ENCODE measurements around the gene KIAA0753.
"Not testable (repeated sequence)": the region's sequence is repeated elsewhere in the genome, so short reads cannot be mapped to it uniquely, and the experiment has no call there.

The KIAA0753 gene

DNA sequence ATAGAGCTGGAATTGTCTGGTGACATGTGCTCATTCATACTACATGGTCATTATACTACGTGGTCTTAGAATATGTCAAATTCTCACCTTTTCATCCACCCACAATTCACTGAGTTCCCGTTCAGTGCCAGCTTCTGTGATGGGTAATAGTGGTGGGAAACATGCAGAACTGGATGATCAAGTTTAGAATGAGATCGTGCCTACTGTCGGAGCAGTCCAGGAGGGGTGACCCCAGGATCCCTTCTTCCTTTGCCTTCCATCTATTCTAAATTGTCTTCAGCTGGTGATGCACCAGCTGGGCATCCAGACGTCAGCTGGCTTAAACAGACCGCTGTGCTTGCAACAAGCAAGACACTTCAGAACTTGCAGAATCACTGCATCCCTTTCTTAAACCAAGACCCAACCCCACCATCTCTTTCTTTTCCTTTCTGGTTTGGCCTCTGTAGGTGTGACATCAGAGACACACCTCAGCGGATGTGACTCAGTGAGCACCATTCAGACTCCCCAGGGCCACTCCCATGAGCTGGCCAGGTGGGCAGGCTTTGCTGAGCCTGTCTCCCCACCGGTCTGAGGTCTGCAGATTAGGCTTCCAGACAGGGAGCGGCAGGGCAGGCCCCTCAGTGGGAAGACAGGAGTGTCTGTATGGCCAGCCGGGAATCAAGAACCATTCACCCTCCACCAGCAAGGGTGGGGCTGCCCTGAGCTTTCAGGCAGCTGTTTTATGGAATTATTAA is 29.1 kb upstream of the KIAA0753 start:
- DNase-seq (ENCODE audit: insufficient read length, low spot score) (no peak), FAIRE-seq (no peak)
- TF ChIP-seq PAX5 (IDR thresholded peaks at IDR 0.05; ENCODE audit: insufficient read depth, low read length, severe bottlenecking) (no peak), SPI1 (IDR thresholded peaks at IDR 0.05; ENCODE audit: low read depth, low read length) (no peak), TAF1 (IDR thresholded peaks at IDR 0.05; ENCODE audit: low read depth, low read length) (no peak), POLR2AphosphoS5 (IDR thresholded peaks at IDR 0.05; ENCODE audit: low read depth, low read length) (no peak), POU2F2 (IDR thresholded peaks at IDR 0.05; ENCODE audit: low read depth, low read length) (no peak), POLR2A (IDR thresholded peaks at IDR 0.05; ENCODE audit: low read depth, low read length) (no peak)

DNA sequence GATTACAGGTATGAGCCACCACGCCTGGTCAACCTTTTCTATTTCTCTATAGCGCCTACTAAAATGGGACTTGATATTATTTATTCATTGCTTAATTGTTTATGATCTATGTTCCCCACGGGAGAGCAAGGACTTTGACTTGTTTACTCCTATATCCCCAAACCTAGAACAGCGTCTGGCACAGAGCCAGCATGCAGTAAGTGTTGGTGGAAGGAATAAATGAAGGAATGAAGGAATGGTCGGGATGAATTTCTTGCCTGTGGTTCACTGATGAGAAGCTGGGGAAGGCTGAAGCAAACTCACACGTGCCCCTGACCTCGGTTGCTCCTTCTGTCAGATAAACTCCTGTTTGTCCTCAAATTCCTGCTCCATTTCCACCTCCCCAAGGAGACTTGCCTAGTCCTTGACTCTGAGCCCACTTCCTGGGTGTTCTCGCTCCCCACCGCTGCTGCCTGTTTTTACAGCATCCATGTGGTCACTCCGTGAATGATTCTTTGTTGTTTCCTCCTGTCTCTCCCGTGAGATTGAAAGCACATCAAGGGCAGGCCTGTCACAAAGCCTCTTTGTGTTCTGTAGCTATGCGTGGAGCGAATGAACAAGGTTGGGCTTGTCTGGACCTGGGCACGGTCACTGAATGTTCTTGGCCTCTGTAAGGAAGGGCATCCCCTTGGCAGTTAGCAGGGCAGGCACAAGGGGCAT is 28.4 kb upstream of the KIAA0753 start:
- TF ChIP-seq SPI1 (IDR thresholded peaks at IDR 0.05; ENCODE audit: low read depth, low read length), result no peak
- TF ChIP-seq POLR2A (IDR thresholded peaks at IDR 0.05; ENCODE audit: low read depth, low read length), result no peak
- TF ChIP-seq TAF1 (IDR thresholded peaks at IDR 0.05; ENCODE audit: low read depth, low read length), result no peak
- no peak for TF ChIP-seq POU2F2 (IDR thresholded peaks at IDR 0.05; ENCODE audit: low read depth, low read length)
- no peak for TF ChIP-seq POLR2AphosphoS5 (IDR thresholded peaks at IDR 0.05; ENCODE audit: low read depth, low read length)
- TF ChIP-seq PAX5 (IDR thresholded peaks at IDR 0.05; ENCODE audit: insufficient read depth, low read length, severe bottlenecking), result no peak
- FAIRE-seq (no peak), DNase-seq (ENCODE audit: insufficient read length, low spot score) (no peak)

DNA sequence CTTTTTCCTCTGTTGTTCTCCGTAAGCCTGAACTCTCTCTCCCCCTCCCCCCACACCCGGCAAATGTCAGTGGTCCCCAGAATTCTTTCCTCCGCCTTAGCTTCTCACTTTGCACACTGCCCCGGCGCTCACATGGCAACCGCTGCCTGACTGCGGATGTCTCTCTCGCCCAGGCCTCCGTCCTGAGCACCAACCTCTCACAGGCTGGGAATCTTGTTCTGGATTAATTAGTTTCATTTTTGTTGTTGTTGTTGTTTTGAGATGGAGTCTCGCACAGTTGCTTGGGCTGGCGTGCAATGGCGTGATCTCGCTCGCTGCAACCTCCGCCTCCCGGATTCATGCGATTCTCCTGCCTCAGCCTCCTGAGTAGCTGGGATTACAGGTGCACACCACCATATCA is 27.7 kb upstream of the KIAA0753 start:
- no peak for DNase-seq (ENCODE audit: insufficient read length, low spot score)
- FAIRE-seq, result no peak
- TF ChIP-seq POLR2AphosphoS5 (IDR thresholded peaks at IDR 0.05; ENCODE audit: low read depth, low read length) (no peak), POLR2A (IDR thresholded peaks at IDR 0.05; ENCODE audit: low read depth, low read length) (no peak), POU2F2 (IDR thresholded peaks at IDR 0.05; ENCODE audit: low read depth, low read length) (no peak), PAX5 (IDR thresholded peaks at IDR 0.05; ENCODE audit: insufficient read depth, low read length, severe bottlenecking) (no peak), TAF1 (IDR thresholded peaks at IDR 0.05; ENCODE audit: low read depth, low read length) (no peak), SPI1 (IDR thresholded peaks at IDR 0.05; ENCODE audit: low read depth, low read length) (no peak)

DNA sequence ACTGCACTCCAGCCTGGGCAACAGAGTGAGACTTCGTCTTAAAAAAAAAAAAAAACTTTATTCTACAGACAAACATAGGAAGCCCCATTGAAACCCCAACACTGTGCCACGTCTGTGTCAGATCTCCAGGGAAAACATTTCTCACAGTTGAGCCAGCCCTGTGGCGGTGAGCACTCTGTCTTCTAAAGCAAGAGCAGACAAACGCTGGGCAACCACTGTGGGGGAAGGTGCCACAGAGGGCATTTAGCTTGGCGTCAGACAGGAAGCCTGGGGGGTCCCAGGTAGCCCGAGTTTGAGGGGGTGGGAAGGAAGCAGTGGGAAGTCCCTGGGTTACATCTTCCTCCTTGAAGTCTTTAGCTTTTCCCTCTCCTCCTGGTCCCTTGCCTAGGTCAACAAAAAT is 27.0 kb upstream of the KIAA0753 start:
- TF ChIP-seq POLR2A (IDR thresholded peaks at IDR 0.05; ENCODE audit: low read depth, low read length) (no peak), POU2F2 (IDR thresholded peaks at IDR 0.05; ENCODE audit: low read depth, low read length) (no peak), POLR2AphosphoS5 (IDR thresholded peaks at IDR 0.05; ENCODE audit: low read depth, low read length) (no peak), TAF1 (IDR thresholded peaks at IDR 0.05; ENCODE audit: low read depth, low read length) (no peak), PAX5 (IDR thresholded peaks at IDR 0.05; ENCODE audit: insufficient read depth, low read length, severe bottlenecking) (no peak), SPI1 (IDR thresholded peaks at IDR 0.05; ENCODE audit: low read depth, low read length) (no peak)
- FAIRE-seq, result no peak
- DNase-seq (ENCODE audit: insufficient read length, low spot score), result no peak

DNA sequence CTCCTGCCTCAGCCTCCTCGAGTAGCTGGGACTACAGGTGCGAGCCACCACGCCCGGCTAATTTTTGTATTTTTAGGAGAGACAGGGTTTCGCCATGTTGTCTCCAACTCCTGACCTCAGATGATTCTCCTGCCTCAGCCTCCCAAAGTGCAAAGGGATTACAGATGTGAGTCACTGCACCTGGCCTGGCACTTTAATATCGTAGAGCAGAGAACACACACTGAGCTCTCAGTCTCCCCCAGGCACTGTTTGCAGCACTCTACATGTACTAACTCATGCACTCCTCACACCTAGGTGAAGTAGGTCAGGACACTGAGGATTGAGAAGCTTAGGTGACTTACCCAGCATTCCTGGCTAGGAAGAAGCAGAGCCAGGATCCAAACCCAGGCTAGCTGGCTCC is 26.0 kb upstream of the KIAA0753 start:
- no peak for TF ChIP-seq POU2F2 (IDR thresholded peaks at IDR 0.05; ENCODE audit: low read depth, low read length)
- TF ChIP-seq SPI1 (IDR thresholded peaks at IDR 0.05; ENCODE audit: low read depth, low read length), result no peak
- TF ChIP-seq PAX5 (IDR thresholded peaks at IDR 0.05; ENCODE audit: insufficient read depth, low read length, severe bottlenecking), result no peak
- no peak for TF ChIP-seq POLR2A (IDR thresholded peaks at IDR 0.05; ENCODE audit: low read depth, low read length)
- no peak for TF ChIP-seq TAF1 (IDR thresholded peaks at IDR 0.05; ENCODE audit: low read depth, low read length)
- no peak for TF ChIP-seq POLR2AphosphoS5 (IDR thresholded peaks at IDR 0.05; ENCODE audit: low read depth, low read length)
- no peak for FAIRE-seq
- no peak for DNase-seq (ENCODE audit: insufficient read length, low spot score)

DNA sequence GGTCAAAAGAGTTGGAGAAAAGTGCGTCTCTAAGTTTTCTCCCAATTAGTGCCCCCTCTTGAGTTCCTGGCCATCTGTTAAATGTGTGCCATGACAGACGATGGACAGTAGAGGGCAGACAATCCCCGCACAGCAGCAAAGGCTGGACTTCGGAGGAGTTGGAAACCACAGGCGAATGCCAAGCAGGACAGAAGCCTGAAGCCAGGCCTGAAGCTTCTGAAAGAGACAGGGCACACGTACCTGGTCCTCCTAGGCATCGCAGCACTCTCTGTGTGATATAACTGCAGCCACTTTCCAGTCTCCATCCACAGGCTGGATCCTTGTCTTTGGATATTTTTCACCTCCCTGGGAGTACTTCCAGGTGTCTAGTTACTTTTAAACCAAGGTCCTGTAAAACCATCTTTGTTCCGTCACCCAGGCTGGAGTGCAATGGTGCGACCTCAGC is 25.6 kb upstream of the KIAA0753 start:
- DNase-seq (ENCODE audit: insufficient read length, low spot score) (peak; percentile 49), FAIRE-seq (peak; percentile 97)
- TF ChIP-seq POLR2AphosphoS5 (IDR thresholded peaks at IDR 0.05; ENCODE audit: low read depth, low read length) (no peak), POU2F2 (IDR thresholded peaks at IDR 0.05; ENCODE audit: low read depth, low read length) (no peak)

DNA sequence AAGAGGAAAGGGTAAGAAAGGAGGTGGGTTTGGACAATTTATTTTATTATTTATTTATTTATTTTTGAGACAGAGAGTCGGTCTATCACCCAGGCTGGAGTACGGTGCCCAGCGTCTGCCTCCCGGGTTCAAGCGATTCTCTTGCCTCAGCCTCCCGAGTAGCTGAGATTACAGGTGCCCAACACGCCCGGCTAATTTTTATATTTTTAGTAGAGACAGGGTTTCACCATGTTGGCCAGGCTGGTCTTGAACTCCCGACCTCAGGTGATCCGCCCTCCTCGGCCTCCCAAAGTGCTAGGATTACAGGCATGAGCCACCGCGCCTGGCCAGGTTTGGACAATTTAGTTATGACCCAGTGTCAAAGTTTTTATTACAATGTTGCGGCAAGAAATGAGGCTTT is 22.7 kb upstream of the KIAA0753 start:
- not testable (repeated sequence) for FAIRE-seq; DNase-seq (ENCODE audit: insufficient read length, low spot score)

DNA sequence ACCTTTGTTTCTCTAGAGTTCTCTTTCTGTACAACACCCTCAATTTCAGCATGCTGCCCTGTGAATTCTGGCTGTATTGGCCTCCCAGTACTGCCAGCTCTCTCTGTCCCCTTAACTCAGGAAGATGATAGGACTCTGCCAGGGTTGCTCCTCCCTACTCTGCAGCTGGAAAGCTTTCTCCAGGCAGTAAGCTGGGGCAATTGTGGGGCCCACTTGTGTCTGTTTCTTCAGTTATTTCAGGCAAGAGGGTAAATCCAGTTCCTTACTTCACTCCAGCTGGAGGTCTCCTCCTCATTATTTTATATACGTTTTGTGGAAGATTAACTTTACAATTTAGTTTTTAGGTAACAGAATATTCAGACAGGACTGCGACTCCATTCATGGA is 20.9 kb upstream of the KIAA0753 start:
- DNase-seq (ENCODE audit: insufficient read length, low spot score) (no peak), FAIRE-seq (no peak)

DNA sequence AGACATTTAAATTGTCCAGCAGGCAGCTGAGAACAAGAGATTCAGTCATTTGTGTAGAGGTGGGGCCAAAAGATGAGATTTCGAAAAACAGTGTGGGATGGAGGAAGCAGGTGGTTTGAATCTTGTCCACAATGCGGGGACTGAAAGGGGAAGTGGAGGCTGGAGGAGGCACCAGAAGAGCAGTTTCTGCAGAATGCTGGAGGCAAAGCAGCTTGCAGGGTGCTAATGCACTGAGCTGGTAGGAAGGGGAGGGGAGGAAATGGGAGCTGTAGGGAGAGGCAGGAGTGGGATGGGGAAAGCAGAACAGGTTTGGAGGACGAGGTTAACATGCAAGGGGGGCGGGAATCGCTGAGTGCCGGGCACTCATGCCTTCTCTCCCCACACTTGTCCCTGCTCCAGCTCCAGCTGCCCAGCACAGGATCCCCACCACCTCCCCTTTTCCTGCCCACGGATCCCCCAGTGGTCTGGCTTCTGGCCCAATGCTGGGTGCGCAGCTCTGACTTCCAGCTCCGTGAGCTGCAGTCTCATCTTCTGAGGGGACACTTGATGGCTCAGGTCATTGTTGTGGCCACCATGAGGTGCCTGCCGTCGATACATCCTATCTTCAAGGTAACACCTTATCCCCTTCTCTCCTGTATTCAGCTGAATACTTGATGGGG is 20.4 kb upstream of the KIAA0753 start:
- TF ChIP-seq SPI1 (IDR thresholded peaks at IDR 0.05; ENCODE audit: low read depth, low read length) (peak; percentile 94), POLR2A (IDR thresholded peaks at IDR 0.05; ENCODE audit: low read depth, low read length) (no peak), POLR2AphosphoS5 (IDR thresholded peaks at IDR 0.05; ENCODE audit: low read depth, low read length) (no peak), PAX5 (IDR thresholded peaks at IDR 0.05; ENCODE audit: insufficient read depth, low read length, severe bottlenecking) (no peak), POU2F2 (IDR thresholded peaks at IDR 0.05; ENCODE audit: low read depth, low read length) (peak; percentile 59; the same call in 1 of the 2 replicates), TAF1 (IDR thresholded peaks at IDR 0.05; ENCODE audit: low read depth, low read length) (no peak)
- DNase-seq (ENCODE audit: insufficient read length, low spot score) (no peak), FAIRE-seq (peak; percentile 100)

More for the DNA sequence above, 20.9 kb upstream of the KIAA0753 start:
- TF ChIP-seq PAX5 (IDR thresholded peaks at IDR 0.05; ENCODE audit: insufficient read depth, low read length, severe bottlenecking), result no peak
- TF ChIP-seq POLR2A (IDR thresholded peaks at IDR 0.05; ENCODE audit: low read depth, low read length), result no peak
- TF ChIP-seq SPI1 (IDR thresholded peaks at IDR 0.05; ENCODE audit: low read depth, low read length), result no peak
- TF ChIP-seq POU2F2 (IDR thresholded peaks at IDR 0.05; ENCODE audit: low read depth, low read length), result no peak
- TF ChIP-seq TAF1 (IDR thresholded peaks at IDR 0.05; ENCODE audit: low read depth, low read length), result no peak
- TF ChIP-seq POLR2AphosphoS5 (IDR thresholded peaks at IDR 0.05; ENCODE audit: low read depth, low read length), result no peak

Data from GM12891 (cell line).